Ascending aorta (tissue), 2 donors: ENCODE data around the gene PABPC1L. TPM values are rescaled to one million over a fixed set of nuclear protein-coding genes. Genes with fewer than 3 reads are reported as not detected.

ENCODE experiments used
- DNase-seq, 2 donors: peaks; one replicate each; pipeline ENCODE4 v3.0.0-alpha.2; 2019; ENCODE audit warnings: low spot score in 2 of 2
- H3K27ac ChIP-seq, 2 donors: fragments of 200-600 bp; sonication (generic); one replicate each; pipeline ENCODE4 v1.5.1; 2016 to 2017; ENCODE audit warnings: mild to moderate bottlenecking in 1 of 2
- H3K27me3 ChIP-seq: fragments of 200-600 bp; sonication (generic); one replicate; pipeline ENCODE4 v1.5.1; 2017
- H3K36me3 ChIP-seq, 2 donors: fragments of 200-600 bp; sonication (generic); one replicate each; pipeline ENCODE4 v1.5.1; 2016
- H3K4me1 ChIP-seq, 2 donors: fragments of 200-600 bp; sonication (generic); one replicate each; pipeline ENCODE4 v1.5.1; 2016 to 2017; ENCODE audit warnings: mild to moderate bottlenecking in 1 of 2
- H3K4me3 ChIP-seq, 2 donors: fragments of 200-600 bp; sonication (generic); one replicate each; pipeline ENCODE4 v1.5.1; 2016 to 2017; ENCODE audit warnings: mild to moderate bottlenecking in 1 of 2
- H3K9me3 ChIP-seq, 2 donors: fragments of 200-600 bp; sonication (generic); one replicate each; pipeline ENCODE4 v1.5.1; 2016
- intact Hi-C: fragments of 100-400 bp; cut with DNase I; formaldehyde crosslinking; loops from one replicate; pipeline ENCODE4 v1.15.1; 2023
- total RNA-seq: library from RNA; depleted of rRNA; stranded (reverse); fragments of >200 nt; gene quantifications from one replicate; pipeline ENCODE4 v1.1.0, GENCODE V29; 2016
- TF ChIP-seq, protein P1 (sequence below), 3 experiments: fragments of 200-600 bp in 2 of 3; fragments of 450-650 bp in 1 of 3; sonication (generic) in 2 of 3; IDR thresholded peaks; one replicate each; pipeline ENCODE4 v1.5.1; 2016 to 2019; ENCODE audit warnings: antibody characterized with exemption in 3 of 3, mild to moderate bottlenecking in 1 of 3, moderate library complexity in 1 of 3

PABPC1L gene
- total RNA-seq, 1 donor from 2014 or later = 22.9 TPM

DNA sequence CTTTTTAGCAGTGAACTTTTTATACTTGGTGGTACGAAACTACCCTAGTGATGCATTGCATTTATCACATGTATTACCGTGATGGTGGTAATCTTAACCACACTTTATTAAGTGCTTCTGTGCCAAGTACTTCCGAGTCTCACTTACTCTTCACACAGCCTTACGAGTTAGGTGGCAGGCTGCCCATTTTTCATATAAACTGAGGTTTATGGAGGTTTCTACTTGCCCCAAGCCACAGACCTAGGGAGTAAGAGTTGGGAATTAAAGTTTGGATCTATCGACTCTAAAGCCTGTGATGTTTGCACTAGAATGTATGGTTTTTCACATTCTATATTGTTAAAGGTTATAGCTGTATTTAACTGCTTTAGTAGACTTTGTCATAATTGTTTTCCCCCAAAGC lies 5.5 kb upstream of the PABPC1L start:
- Histone ChIP-seq H3K4me3 (no peak overlapping the region), H3K4me1 (peaks cover 0 to under 1% of the 10 kb centered on the region in 2 donors), H3K27me3 (no peaks in the 10 kb centered on the region), H3K36me3 (peaks cover 59 to 75% of the 10 kb centered on the region in 2 donors), H3K27ac (no peak overlapping the region), H3K9me3 (no peaks in the 10 kb centered on the region)
- TF ChIP-seq, protein P1, sequence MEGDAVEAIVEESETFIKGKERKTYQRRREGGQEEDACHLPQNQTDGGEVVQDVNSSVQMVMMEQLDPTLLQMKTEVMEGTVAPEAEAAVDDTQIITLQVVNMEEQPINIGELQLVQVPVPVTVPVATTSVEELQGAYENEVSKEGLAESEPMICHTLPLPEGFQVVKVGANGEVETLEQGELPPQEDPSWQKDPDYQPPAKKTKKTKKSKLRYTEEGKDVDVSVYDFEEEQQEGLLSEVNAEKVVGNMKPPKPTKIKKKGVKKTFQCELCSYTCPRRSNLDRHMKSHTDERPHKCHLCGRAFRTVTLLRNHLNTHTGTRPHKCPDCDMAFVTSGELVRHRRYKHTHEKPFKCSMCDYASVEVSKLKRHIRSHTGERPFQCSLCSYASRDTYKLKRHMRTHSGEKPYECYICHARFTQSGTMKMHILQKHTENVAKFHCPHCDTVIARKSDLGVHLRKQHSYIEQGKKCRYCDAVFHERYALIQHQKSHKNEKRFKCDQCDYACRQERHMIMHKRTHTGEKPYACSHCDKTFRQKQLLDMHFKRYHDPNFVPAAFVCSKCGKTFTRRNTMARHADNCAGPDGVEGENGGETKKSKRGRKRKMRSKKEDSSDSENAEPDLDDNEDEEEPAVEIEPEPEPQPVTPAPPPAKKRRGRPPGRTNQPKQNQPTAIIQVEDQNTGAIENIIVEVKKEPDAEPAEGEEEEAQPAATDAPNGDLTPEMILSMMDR (IDR thresholded peaks at IDR 0.05) = no peak
- no peak for DNase-seq
- intact Hi-C loops = no loop called here

DNA sequence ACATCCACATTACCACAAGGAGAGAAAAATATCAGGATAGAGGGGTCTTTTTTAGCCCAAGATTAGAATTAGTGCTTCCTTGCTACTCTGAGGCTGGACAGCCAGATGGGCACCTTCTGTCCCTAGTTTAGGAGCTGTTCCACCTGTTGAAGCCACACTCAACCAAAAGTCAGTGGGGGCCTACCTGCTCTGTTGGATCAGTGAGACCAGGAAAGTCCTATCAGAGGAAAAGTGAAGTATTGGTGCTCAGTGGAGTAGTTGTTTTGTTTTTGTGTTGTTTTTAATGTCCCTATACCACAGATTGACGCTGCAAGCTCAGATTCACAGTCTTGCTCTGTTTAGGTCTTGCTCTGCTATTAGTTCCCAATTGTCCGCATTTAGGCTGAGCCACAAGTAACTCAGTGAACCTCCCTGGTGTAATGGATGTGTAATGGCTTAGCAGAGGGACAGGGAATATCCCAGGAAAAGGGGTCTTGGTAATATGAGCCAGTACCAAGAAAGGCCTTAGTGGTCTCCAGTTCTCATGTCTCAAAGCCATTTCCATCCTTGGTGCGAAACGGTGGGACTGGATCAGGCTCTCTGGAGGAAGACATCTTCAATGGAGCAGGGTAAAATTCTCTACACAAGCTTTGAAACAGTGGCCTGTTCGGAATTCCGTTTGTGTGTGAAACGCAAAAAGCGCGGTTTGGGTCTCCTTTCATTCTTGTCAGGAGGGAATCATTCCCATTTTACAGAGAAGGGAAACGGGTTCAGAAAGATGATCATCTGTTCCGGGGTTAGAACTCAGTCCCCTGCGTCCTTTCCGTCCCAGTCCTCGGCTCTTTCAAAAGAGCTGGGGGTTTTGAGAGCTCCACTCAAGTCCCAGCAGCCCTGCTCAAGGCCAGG lies 631 bp upstream of the PABPC1L start:
- Histone ChIP-seq H3K27ac (no peak overlapping the region), H3K4me1 (peaks cover 5% of the 10 kb centered on the region in 2 donors), H3K27me3 (no peaks in the 10 kb centered on the region), H3K9me3 (no peaks in the 10 kb centered on the region), H3K36me3 (peaks cover 34 to 44% of the 10 kb centered on the region in 2 donors), H3K4me3 (peak overlapping the region; percentile 68 to 73)
- no peak for DNase-seq
- TF ChIP-seq, protein P1 (IDR thresholded peaks at IDR 0.05) = no peak
- intact Hi-C loops = no loop called here

DNA sequence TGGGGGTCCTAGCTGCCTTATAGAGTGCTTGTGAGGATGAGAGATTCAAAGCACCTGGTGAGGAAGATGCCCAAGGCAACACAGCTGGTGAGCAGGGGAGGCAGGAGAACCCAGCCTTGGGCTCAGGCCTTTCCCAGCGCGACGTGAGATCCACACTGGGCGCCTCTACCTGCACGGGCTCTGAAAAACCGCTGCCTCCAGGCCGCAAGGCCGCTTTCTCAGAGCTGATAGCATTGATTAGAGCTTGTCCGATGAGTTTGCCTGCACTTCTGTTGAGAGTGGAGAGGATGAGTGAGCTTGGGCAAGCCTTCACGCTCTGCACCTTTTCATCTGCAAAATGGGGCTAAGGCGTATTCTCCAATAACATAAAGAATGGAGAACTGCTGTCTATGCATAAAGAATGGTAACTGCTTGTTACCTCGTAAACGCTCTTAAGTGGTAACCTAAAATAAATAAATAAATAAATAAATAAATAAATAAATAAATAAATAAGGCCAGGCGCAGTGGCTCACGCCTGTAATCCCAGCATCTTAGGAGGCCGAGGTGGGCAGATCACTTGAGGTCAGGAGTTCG lies 916 bp downstream of the PABPC1L start:
- intact Hi-C loops = no loop called here
- TF ChIP-seq, protein P1 (IDR thresholded peaks at IDR 0.05) = no peak
- peak overlapping the region; percentile 68 to 73 for H3K4me3 ChIP-seq
- H3K27me3 ChIP-seq = no peaks in the 10 kb centered on the region
- no peak overlapping the region for H3K27ac ChIP-seq
- peaks cover 21 to 29% of the 10 kb centered on the region in 2 donors for H3K36me3 ChIP-seq
- DNase-seq = no peak
- H3K4me1 ChIP-seq = peaks cover 5% of the 10 kb centered on the region in 2 donors
- no peaks in the 10 kb centered on the region for H3K9me3 ChIP-seq

DNA sequence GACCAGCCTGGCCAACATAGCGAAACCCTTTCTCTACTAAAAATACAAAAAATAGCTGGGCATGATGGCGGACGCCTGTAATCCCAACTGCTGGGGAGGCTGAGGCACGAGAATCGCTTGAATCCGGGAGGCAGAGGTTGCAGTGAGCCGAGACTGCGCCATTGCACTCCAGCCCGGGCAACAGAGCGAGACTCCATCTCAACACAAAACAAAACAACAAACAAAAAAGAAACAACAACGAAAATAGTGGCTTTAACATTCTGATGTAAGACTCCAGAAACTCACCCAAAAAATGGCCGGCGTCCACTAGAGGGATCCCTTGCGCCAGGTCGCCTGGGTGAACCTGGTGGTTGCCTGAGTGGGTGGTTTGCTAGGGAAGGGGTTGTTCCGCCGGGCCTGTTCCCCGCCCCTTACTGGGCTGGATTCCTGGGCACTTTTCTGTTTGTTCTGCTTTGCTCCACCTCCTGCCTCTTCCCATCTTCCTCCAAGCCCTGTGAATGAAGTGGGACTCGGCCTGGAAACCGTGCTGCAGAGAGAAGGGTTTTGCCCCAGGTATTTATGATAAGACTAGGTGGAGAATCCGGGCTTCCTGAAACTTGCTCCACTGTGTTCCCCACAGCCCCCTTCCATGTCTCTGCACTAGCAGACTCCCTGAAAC lies 1.5 kb downstream of the PABPC1L start:
- TF ChIP-seq, protein P1 (IDR thresholded peaks at IDR 0.05) = peak in 2 of 3 experiments; percentile 7 to 8
- intact Hi-C loops = no loop called here
- Histone ChIP-seq H3K27ac (no peak overlapping the region), H3K9me3 (no peaks in the 10 kb centered on the region), H3K4me3 (no peak overlapping the region), H3K4me1 (peaks cover 5% of the 10 kb centered on the region in 2 donors), H3K27me3 (no peaks in the 10 kb centered on the region), H3K36me3 (peaks cover 17 to 23% of the 10 kb centered on the region in 2 donors)
- no peak for DNase-seq

DNA sequence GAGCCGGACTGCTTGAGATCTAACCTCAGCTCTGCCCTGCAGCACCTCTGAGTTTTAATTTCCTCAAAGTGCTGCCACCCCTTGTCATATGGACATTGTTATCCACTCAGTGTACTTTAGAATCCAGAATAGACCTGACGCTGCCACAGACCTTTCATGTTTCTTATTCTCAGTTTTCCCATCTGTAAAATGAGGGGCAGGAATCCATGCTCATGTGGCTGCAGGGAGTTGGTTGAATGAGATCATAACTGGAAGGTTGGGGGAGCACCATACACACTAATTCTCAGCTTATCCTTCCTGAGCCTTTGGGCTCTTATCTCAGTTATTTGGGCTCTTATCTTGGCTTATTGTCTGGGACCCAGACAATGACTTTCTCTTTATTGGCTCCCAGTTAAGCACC lies 2.3 kb downstream of the PABPC1L start:
- Histone ChIP-seq H3K27ac (no peak overlapping the region), H3K9me3 (no peaks in the 10 kb centered on the region), H3K27me3 (no peaks in the 10 kb centered on the region), H3K36me3 (peaks cover 15% of the 10 kb centered on the region in 2 donors), H3K4me3 (no peak overlapping the region), H3K4me1 (peaks cover 5% of the 10 kb centered on the region in 2 donors)
- no peak for DNase-seq
- intact Hi-C loops = no loop called here
- TF ChIP-seq, protein P1 (IDR thresholded peaks at IDR 0.05) = no peak
